DOHH2 (cell line): Measurements from ENCODE around the gene ZFAND2A.

Experiments used
- H3F3A ChIP-seq: fragments of 200-600 bp; sonication (generic), shearing (Covaris generic); 2 replicates; pipeline ENCODE4 v1.6.0; 2016; ENCODE audit warnings: antibody characterized with exemption, mild to moderate bottlenecking; ENCODE audit not compliant: control insufficient read depth, insufficient read depth
- H3K27ac ChIP-seq: fragments of 200-600 bp; sonication (generic); 2 replicates; pipeline ENCODE4 v1.5.1; 2014; ENCODE audit warnings: low read depth, mild to moderate bottlenecking, low read length, moderate library complexity
- H3K27me3 ChIP-seq: fragments of 200-600 bp; sonication (generic); 2 replicates; pipeline ENCODE4 v1.6.1; 2014; ENCODE audit warnings: mild to moderate bottlenecking, low read length, mixed read lengths; ENCODE audit not compliant: control insufficient read depth
- H3K36me3 ChIP-seq: fragments of 200-600 bp; sonication (generic); 2 replicates; pipeline ENCODE4 v1.6.1; 2014; ENCODE audit warnings: mild to moderate bottlenecking, low read length, moderate library complexity, mixed read lengths; ENCODE audit not compliant: control insufficient read depth
- H3K4me1 ChIP-seq: fragments of 200-600 bp; sonication (generic); 2 replicates; pipeline ENCODE4 v1.6.1; 2014; ENCODE audit warnings: mild to moderate bottlenecking, low read length, mixed read lengths; ENCODE audit not compliant: control insufficient read depth
- H3K4me2 ChIP-seq: fragments of 200-600 bp; sonication (generic); 2 replicates; pipeline ENCODE4 v1.6.0; 2014; ENCODE audit warnings: mild to moderate bottlenecking, low read length, moderate library complexity
- H3K4me3 ChIP-seq: fragments of 200-600 bp; sonication (generic); 2 replicates; pipeline ENCODE4 v1.5.1; 2014; ENCODE audit warnings: mild to moderate bottlenecking, low read length, mixed read lengths
- H3K79me2 ChIP-seq: fragments of 200-600 bp; sonication (generic); 2 replicates; pipeline ENCODE4 v1.6.1; 2014; ENCODE audit warnings: mild to moderate bottlenecking, low read length, mixed read lengths; ENCODE audit not compliant: control insufficient read depth
- H3K9me2 ChIP-seq: fragments of 200-600 bp; sonication (generic); replicated peaks from 2 replicates; pipeline ENCODE4 v1.6.1; 2014; ENCODE audit warnings: mild to moderate bottlenecking, low read length, mixed read lengths; ENCODE audit not compliant: control insufficient read depth
- H3K9me3 ChIP-seq: fragments of 200-600 bp; sonication (generic); 2 replicates; pipeline ENCODE4 v1.6.1; 2014; ENCODE audit warnings: antibody characterized with exemption, low read length, mixed read lengths; ENCODE audit not compliant: control insufficient read depth, insufficient read depth
- H4K20me1 ChIP-seq: fragments of 200-600 bp; sonication (generic); 2 replicates; pipeline ENCODE4 v1.6.0; 2014; ENCODE audit warnings: low read depth, mild to moderate bottlenecking, antibody characterized with exemption, low read length, moderate library complexity; ENCODE audit not compliant: control insufficient read depth, insufficient read depth
- CTCF ChIP-seq: fragments of 200-600 bp; sonication (generic); IDR thresholded peaks from one replicate; pipeline ENCODE4 v1.5.1; 2014; ENCODE audit warnings: antibody characterized with exemption, mild to moderate bottlenecking, low read depth, low read length; ENCODE audit not compliant: poor library complexity, severe bottlenecking
- EZH2phosphoT487 ChIP-seq: fragments of 200-600 bp; sonication (generic); IDR thresholded peaks from 2 replicates; pipeline ENCODE4 v1.6.1; 2017; ENCODE audit warnings: borderline replicate concordance, mild to moderate bottlenecking, antibody characterized with exemption, low read length, moderate library complexity, mixed read lengths

The ZFAND2A gene

GRCh38 chr7:1131471-1132265 lies 28.3 kb downstream of the ZFAND2A start:
- Histone ChIP-seq H3K79me2 (peaks cover 45% of the 10 kb centered on the region), H3K4me3 (no peak overlapping the region), H3K27ac (no peak overlapping the region), H3K4me2 (no peak overlapping the region), H3K36me3 (peaks cover 21% of the 10 kb centered on the region), H4K20me1 (peaks cover 5% of the 10 kb centered on the region; the same call in 1 of the 2 replicates), H3K9me2 (no peaks in the 10 kb centered on the region), H3K4me1 (peaks cover 5% of the 10 kb centered on the region), H3F3A (0 out of 2 replicates have a peak, but pooled peaks cover 3% of the 10 kb centered on the region), H3K9me3 (no peaks in the 10 kb centered on the region), H3K27me3 (no peaks in the 10 kb centered on the region)
- TF ChIP-seq CTCF, result no peak
- TF ChIP-seq EZH2phosphoT487, result no peak

GRCh38 chr7:1130021-1130990 lies 29.7 kb downstream of the ZFAND2A start:
- Histone ChIP-seq H3K27ac (no peak overlapping the region), H3K4me2 (no peak overlapping the region), H3K27me3 (no peaks in the 10 kb centered on the region), H3K4me1 (peaks cover 4% of the 10 kb centered on the region; the same call in 1 of the 2 replicates), H3K36me3 (peaks cover 29% of the 10 kb centered on the region), H4K20me1 (peaks cover 5% of the 10 kb centered on the region; the same call in 1 of the 2 replicates), H3K4me3 (no peak overlapping the region), H3F3A (0 out of 2 replicates have a peak, but pooled peaks cover 3% of the 10 kb centered on the region), H3K9me3 (no peaks in the 10 kb centered on the region), H3K9me2 (no peaks in the 10 kb centered on the region), H3K79me2 (peaks cover 41% of the 10 kb centered on the region)
- no peak for TF ChIP-seq EZH2phosphoT487
- no peak for TF ChIP-seq CTCF

- Histone ChIP-seq H4K20me1 (peaks cover 5% of the 10 kb centered on the region; the same call in 1 of the 2 replicates), H3K27me3 (no peaks in the 10 kb centered on the region), H3K27ac (no peak overlapping the region), H3F3A (0 out of 2 replicates have a peak, but pooled peaks cover 3% of the 10 kb centered on the region), H3K4me2 (no peak overlapping the region), H3K4me1 (peaks cover 4% of the 10 kb centered on the region; the same call in 1 of the 2 replicates), H3K9me2 (no peaks in the 10 kb centered on the region), H3K9me3 (no peaks in the 10 kb centered on the region), H3K4me3 (no peak overlapping the region), H3K79me2 (peaks cover 36% of the 10 kb centered on the region), H3K36me3 (peaks cover 29% of the 10 kb centered on the region)
- no peak for TF ChIP-seq EZH2phosphoT487
- no peak for TF ChIP-seq CTCF
Measured at GRCh38 chr7:1129431-1129830, 30.6 kb downstream of the ZFAND2A start.
